Panc1 (cell line): ENCODE measurements around the gene ABHD2. TPM values are rescaled to one million over a fixed set of nuclear protein-coding genes. Genes with fewer than 3 reads are reported as not detected.

Source experiments
- ATAC-seq: fragments of 200-7000 bp; cut with Tn5 transposase; 2 replicates; pipeline ENCODE4 v1.9.1; 2020; ENCODE audit warnings: mild to moderate bottlenecking, moderate library complexity
- BruUV-seq: library from RNA; stranded (reverse); fragments of 400-500 nt; replicated peaks from 2 replicates; lab custom pipeline; 2021; lab: Mats Ljungman, UMichigan
- CTCF ChIA-PET: fragments of 300-600 bp; sonication (Branson Sonifier 250); formaldehyde crosslinking; loops from one replicate; lab custom pipeline; 2022; ENCODE audit warnings: antibody characterized with exemption; lab: Charles Lee
- POLR2A ChIA-PET: fragments of 300-600 bp; sonication (Branson Sonifier 250); formaldehyde crosslinking; loops from one replicate; lab custom pipeline; 2022; ENCODE audit warnings: antibody characterized with exemption; lab: Charles Lee
- DNase-seq: peaks from one replicate; pipeline ENCODE4 v3.0.0-alpha.2; 2010; ENCODE audit warnings: low read depth, low spot score
- H3K27ac ChIP-seq: 2 replicates; pipeline ENCODE4 v1.5.1; 2011; ENCODE audit warnings: mild to moderate bottlenecking, low read length, inconsistent platforms
- H3K27me3 ChIP-seq: fragments of 200-500 bp; sonication (Bioruptor generic); 2 replicates; pipeline ENCODE4 v1.6.0; 2014; ENCODE audit warnings: low read length, inconsistent platforms; ENCODE audit not compliant: control insufficient read depth, insufficient read depth
- H3K36me3 ChIP-seq: fragments of 200-500 bp; sonication (Bioruptor generic); 2 replicates; pipeline ENCODE4 v1.5.1; 2014; ENCODE audit warnings: inconsistent platforms, mild to moderate bottlenecking, low read length, moderate library complexity; ENCODE audit not compliant: control insufficient read depth, insufficient read depth
- H3K4me1 ChIP-seq: 2 replicates; pipeline ENCODE4 v1.5.1; 2011; ENCODE audit warnings: inconsistent platforms, mild to moderate bottlenecking, low read length, moderate library complexity; ENCODE audit not compliant: control insufficient read depth, insufficient read depth
- H3K4me3 ChIP-seq, 2 experiments: 2 replicates each; pipeline ENCODE4 v1.5.1; 2011 to 2012; ENCODE audit warnings: low read depth in 2 of 2, low read length in 2 of 2, mild to moderate bottlenecking in 2 of 2, inconsistent platforms in 1 of 2, moderate library complexity in 1 of 2
- H3K9me3 ChIP-seq: fragments of 200-500 bp; sonication (Bioruptor generic); 2 replicates; pipeline ENCODE4 v1.5.1; 2014; ENCODE audit warnings: low read depth, mild to moderate bottlenecking, inconsistent platforms, low read length, moderate library complexity; ENCODE audit not compliant: control insufficient read depth, insufficient read depth
- POLR2AphosphoS5 ChIP-seq: IDR thresholded peaks from 2 replicates; pipeline ENCODE4 v1.6.1; 2012; ENCODE audit warnings: mild to moderate bottlenecking, low read depth, low read length, moderate library complexity
- SIN3A ChIP-seq: IDR thresholded peaks from 2 replicates; pipeline ENCODE4 v1.6.1; 2012; ENCODE audit warnings: low read depth, mild to moderate bottlenecking, low read length, moderate library complexity, borderline replicate concordance; ENCODE audit not compliant: insufficient read depth
- TCF7L2 ChIP-seq: IDR thresholded peaks from 2 replicates; pipeline ENCODE4 v1.6.1; 2011; ENCODE audit warnings: mild to moderate bottlenecking, low read depth, low read length, inconsistent platforms
- in situ Hi-C: cut with HindIII; loops from 2 replicates; pipeline ENCODE4 v1.10.0; 2016; ENCODE audit warnings: low sequenced_read_pairs, low pct_unique_long_range_greater_than_20kb
- intact Hi-C: fragments of 100-400 bp; cut with micrococcal nuclease; formaldehyde crosslinking; loops from one replicate; pipeline ENCODE4 v1.10.0; 2022; ENCODE audit not compliant: unreplicated experiment
- total RNA-seq: library from RNA; stranded (reverse); gene quantifications from one replicate; pipeline ENCODE4 v1.2.1, GENCODE V29; 2021; ENCODE audit not compliant: unreplicated experiment
- TF ChIP-seq, protein P1 (sequence below), 2 experiments: IDR thresholded peaks; 2 replicates each; pipeline ENCODE4 v1.6.1; 2011 to 2012; ENCODE audit warnings: low read depth in 2 of 2, control low read depth in 1 of 2, low read length in 1 of 2, mild to moderate bottlenecking in 1 of 2, moderate library complexity in 1 of 2; ENCODE audit not compliant: insufficient read depth in 1 of 2
- TF ChIP-seq, protein P2 (sequence below): fragments of 450-650 bp; IDR thresholded peaks from 2 replicates; pipeline ENCODE4 v1.5.1; 2017; ENCODE audit warnings: mild to moderate bottlenecking

The ABHD2 gene
- total RNA-seq, 1 experiment from 2014 or later = 95.0 TPM

DNA sequence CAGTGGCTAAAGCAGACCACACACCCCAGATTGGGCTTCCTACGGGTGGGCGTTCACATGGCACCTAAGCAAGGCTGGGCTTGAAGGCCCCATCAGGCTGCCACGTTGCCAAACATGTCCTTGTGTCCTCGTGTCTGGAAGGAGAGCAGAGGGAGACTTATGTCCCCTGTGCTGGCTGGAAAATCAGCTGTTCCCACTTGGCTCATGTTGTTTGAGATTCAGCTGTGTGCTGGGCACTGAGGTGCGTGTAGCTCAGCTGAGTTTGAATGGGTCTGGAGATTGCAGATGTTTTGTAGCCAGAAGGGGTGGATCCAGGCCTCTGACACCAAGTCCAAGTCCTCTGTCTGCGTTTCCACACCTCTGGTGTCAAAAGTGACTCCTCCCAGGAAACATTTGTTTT lies 98.5 kb downstream of the ABHD2 start:
- no peak overlapping the region for H3K4me3 ChIP-seq
- CTCF ChIA-PET = no interaction called here
- H3K27me3 ChIP-seq = no peaks in the 10 kb centered on the region
- no TSS peak for BruUV-seq
- H3K9me3 ChIP-seq = no peaks in the 10 kb centered on the region
- ATAC-seq (no peak), DNase-seq (no peak)
- POLR2A ChIA-PET = no interaction called here
- intact Hi-C loops = no loop called here
- TF ChIP-seq TCF7L2 (no peak), POLR2AphosphoS5 (no peak), SIN3A (no peak)
- TF ChIP-seq, protein P1, sequence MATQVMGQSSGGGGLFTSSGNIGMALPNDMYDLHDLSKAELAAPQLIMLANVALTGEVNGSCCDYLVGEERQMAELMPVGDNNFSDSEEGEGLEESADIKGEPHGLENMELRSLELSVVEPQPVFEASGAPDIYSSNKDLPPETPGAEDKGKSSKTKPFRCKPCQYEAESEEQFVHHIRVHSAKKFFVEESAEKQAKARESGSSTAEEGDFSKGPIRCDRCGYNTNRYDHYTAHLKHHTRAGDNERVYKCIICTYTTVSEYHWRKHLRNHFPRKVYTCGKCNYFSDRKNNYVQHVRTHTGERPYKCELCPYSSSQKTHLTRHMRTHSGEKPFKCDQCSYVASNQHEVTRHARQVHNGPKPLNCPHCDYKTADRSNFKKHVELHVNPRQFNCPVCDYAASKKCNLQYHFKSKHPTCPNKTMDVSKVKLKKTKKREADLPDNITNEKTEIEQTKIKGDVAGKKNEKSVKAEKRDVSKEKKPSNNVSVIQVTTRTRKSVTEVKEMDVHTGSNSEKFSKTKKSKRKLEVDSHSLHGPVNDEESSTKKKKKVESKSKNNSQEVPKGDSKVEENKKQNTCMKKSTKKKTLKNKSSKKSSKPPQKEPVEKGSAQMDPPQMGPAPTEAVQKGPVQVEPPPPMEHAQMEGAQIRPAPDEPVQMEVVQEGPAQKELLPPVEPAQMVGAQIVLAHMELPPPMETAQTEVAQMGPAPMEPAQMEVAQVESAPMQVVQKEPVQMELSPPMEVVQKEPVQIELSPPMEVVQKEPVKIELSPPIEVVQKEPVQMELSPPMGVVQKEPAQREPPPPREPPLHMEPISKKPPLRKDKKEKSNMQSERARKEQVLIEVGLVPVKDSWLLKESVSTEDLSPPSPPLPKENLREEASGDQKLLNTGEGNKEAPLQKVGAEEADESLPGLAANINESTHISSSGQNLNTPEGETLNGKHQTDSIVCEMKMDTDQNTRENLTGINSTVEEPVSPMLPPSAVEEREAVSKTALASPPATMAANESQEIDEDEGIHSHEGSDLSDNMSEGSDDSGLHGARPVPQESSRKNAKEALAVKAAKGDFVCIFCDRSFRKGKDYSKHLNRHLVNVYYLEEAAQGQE (IDR thresholded peaks at IDR 0.05; ENCODE audit: insufficient read depth in 1 of 2, low read depth in 2 of 2, low read length in 1 of 2) = no peak
- TF ChIP-seq, protein P2, sequence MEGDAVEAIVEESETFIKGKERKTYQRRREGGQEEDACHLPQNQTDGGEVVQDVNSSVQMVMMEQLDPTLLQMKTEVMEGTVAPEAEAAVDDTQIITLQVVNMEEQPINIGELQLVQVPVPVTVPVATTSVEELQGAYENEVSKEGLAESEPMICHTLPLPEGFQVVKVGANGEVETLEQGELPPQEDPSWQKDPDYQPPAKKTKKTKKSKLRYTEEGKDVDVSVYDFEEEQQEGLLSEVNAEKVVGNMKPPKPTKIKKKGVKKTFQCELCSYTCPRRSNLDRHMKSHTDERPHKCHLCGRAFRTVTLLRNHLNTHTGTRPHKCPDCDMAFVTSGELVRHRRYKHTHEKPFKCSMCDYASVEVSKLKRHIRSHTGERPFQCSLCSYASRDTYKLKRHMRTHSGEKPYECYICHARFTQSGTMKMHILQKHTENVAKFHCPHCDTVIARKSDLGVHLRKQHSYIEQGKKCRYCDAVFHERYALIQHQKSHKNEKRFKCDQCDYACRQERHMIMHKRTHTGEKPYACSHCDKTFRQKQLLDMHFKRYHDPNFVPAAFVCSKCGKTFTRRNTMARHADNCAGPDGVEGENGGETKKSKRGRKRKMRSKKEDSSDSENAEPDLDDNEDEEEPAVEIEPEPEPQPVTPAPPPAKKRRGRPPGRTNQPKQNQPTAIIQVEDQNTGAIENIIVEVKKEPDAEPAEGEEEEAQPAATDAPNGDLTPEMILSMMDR = no peak
- no peaks in the 10 kb centered on the region for H3K4me1 ChIP-seq
- H3K36me3 ChIP-seq = peaks cover 9% of the 10 kb centered on the region; the same call in 1 of the 2 replicates
- in situ Hi-C loops = no loop called here
- H3K27ac ChIP-seq = no peak overlapping the region

DNA sequence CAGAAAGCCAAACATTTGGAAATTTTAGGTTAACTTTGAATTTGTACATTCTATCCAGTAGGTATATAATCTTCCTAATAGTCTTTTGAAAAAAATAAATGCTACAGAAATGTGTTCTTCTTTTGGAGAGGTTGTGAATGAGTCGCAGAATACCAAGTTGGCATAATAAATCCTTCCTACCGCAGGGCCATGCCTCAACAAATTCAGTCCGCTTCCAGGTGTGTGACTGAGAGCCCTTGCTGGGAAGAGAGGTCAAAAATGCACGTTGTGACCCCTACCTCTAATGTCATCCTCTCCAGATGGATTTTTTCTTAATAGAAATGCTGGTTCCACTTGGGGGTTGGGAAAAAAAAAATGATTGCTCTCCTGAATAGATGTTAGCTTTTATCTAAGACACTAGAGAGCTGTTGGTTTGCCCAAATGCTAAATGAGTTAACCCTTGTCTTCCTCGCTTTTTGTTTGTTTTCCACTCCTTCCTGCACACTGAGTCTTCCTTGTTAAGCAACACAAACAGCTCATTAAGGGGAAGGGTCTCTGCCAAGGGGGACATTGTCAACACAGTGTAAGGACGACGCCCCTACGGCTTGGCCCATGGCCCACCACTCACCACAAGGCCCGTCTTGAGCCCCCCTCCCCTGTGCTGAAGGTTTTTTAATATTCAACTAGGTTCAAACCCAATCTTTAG lies 99.2 kb downstream of the ABHD2 start:
- intact Hi-C loops (no loop called here), in situ Hi-C loops (no loop called here)
- H3K4me1 ChIP-seq = no peaks in the 10 kb centered on the region
- no peak for ATAC-seq
- no TSS peak for BruUV-seq
- H3K27ac ChIP-seq = no peak overlapping the region
- peaks cover 9% of the 10 kb centered on the region; the same call in 1 of the 2 replicates for H3K36me3 ChIP-seq
- TF ChIP-seq TCF7L2 (no peak), POLR2AphosphoS5 (no peak), SIN3A (no peak)
- TF ChIP-seq, protein P2 = no peak
- TF ChIP-seq, protein P1 (IDR thresholded peaks at IDR 0.05; ENCODE audit: insufficient read depth in 1 of 2, low read depth in 2 of 2, low read length in 1 of 2) = no peak
- no peaks in the 10 kb centered on the region for H3K27me3 ChIP-seq
- no peaks in the 10 kb centered on the region for H3K9me3 ChIP-seq
- CTCF ChIA-PET = no interaction called here
- POLR2A ChIA-PET = no interaction called here
- DNase-seq = no peak
- H3K4me3 ChIP-seq = no peak overlapping the region
